HCT116 (cell line): ENCODE data around the gene PAN3. TPM values are rescaled to one million over a fixed set of nuclear protein-coding genes. Genes with fewer than 3 reads are reported as not detected.

Experiments
- ATAC-seq: fragments of 200-7000 bp; cut with Tn5 transposase; 2 replicates; pipeline ENCODE4 v1.9.1; 2020; ENCODE audit warnings: mild to moderate bottlenecking, moderate library complexity
- BruUV-seq: library from RNA; stranded (reverse); fragments of 400-500 nt; replicated peaks from 2 replicates; lab custom pipeline; 2021; lab: Mats Ljungman, UMichigan
- CTCF ChIA-PET: fragments of 300-600 bp; sonication (Branson Sonifier 250); formaldehyde crosslinking; loops from one replicate; lab custom pipeline; 2021; ENCODE audit warnings: antibody characterized with exemption; lab: Charles Lee
- POLR2A ChIA-PET: fragments of 300-600, 350-600 bp; sonication (Branson Sonifier 250); formaldehyde crosslinking; loops from one replicate; lab custom pipeline; 2021; ENCODE audit warnings: antibody characterized with exemption; lab: Charles Lee
- RAD21 ChIA-PET, 2 experiments: fragments of 300-600 bp; sonication (Branson Sonifier 250); formaldehyde crosslinking; loops; one replicate each; lab custom pipeline; 2023; ENCODE audit warnings: low total read pairs in 2 of 2; ENCODE audit not compliant: uncharacterized antibody in 2 of 2, unreplicated experiment in 2 of 2, low non-redundant PET in 1 of 2; lab: Charles Lee
- DNase-seq: peaks from one replicate; pipeline ENCODE4 v3.0.0-alpha.2; 2010; ENCODE audit warnings: low read depth, low spot score
- H2AFZ ChIP-seq: fragments of 200-600 bp; shearing (Covaris generic), sonication (generic); 2 replicates; pipeline ENCODE4 v1.6.1; 2017; ENCODE audit warnings: low read depth, mixed run types, mixed read lengths, antibody characterized with exemption, low read length; ENCODE audit not compliant: poor library complexity, severe bottlenecking
- H3K27ac ChIP-seq: 2 replicates; pipeline ENCODE4 v1.5.1; 2012; ENCODE audit warnings: low read depth, low read length
- H3K27me3 ChIP-seq: fragments of 200-600 bp; sonication (generic); 2 replicates; pipeline ENCODE4 v1.6.1; 2016; ENCODE audit warnings: mixed run types, low read length, mixed read lengths; ENCODE audit not compliant: insufficient read depth
- H3K36me3 ChIP-seq, 2 experiments: fragments of 200-500 bp in 1 of 2; fragments of 200-600 bp in 1 of 2; sonication (Bioruptor generic) in 1 of 2; sonication (generic) in 1 of 2; 2 replicates each; pipeline versions ENCODE4 v1.5.1 to v1.6.1; 2014 to 2016; ENCODE audit warnings: low read length in 2 of 2, inconsistent platforms in 1 of 2, mixed read lengths in 1 of 2, mixed run types in 1 of 2; ENCODE audit not compliant: insufficient read depth in 2 of 2, control insufficient read depth in 1 of 2
- H3K4me1 ChIP-seq, 2 experiments: fragments of 200-600 bp in 1 of 2; sonication (generic) in 1 of 2; 2 replicates each; pipeline versions ENCODE4 v1.5.1 to v1.6.1; 2012 to 2017; ENCODE audit warnings: low read length in 2 of 2, inconsistent platforms in 1 of 2, mild to moderate bottlenecking in 1 of 2, mixed read lengths in 1 of 2, mixed run types in 1 of 2, moderate library complexity in 1 of 2; ENCODE audit not compliant: insufficient read depth in 2 of 2, control insufficient read depth in 1 of 2
- H3K4me2 ChIP-seq: fragments of 200-600 bp; sonication (generic); 2 replicates; pipeline ENCODE4 v1.6.1; 2017; ENCODE audit warnings: mixed run types, low read length, mixed read lengths
- H3K4me3 ChIP-seq, 2 experiments: fragments of 200-600 bp in 1 of 2; sonication (generic) in 1 of 2; replicated peaks in 1 of 2; 2 replicates each; pipeline ENCODE4 v1.5.1; 2011 to 2016; ENCODE audit warnings: low read length in 2 of 2, control low read depth in 1 of 2, low read depth in 1 of 2, mild to moderate bottlenecking in 1 of 2, mixed read lengths in 1 of 2, mixed run types in 1 of 2
- H3K79me2 ChIP-seq: fragments of 200-600 bp; sonication (generic); 2 replicates; pipeline ENCODE4 v1.6.1; 2017; ENCODE audit warnings: mild to moderate bottlenecking, mixed run types, low read length, moderate library complexity, mixed read lengths; ENCODE audit not compliant: insufficient read depth
- H3K9ac ChIP-seq: fragments of 200-600 bp; sonication (generic); 2 replicates; pipeline ENCODE4 v1.6.1; 2016; ENCODE audit warnings: low read length, mixed read lengths
- H3K9me2 ChIP-seq: fragments of 200-600 bp; sonication (generic), shearing (Covaris generic); 2 replicates; pipeline ENCODE4 v1.6.1; 2017; ENCODE audit warnings: mixed run types, mild to moderate bottlenecking, moderate library complexity; ENCODE audit not compliant: insufficient read depth
- H3K9me3 ChIP-seq, 2 experiments: fragments of 200-500 bp in 1 of 2; fragments of 200-600 bp in 1 of 2; sonication (Bioruptor generic) in 1 of 2; sonication (generic) in 1 of 2; 2 replicates each; pipeline ENCODE4 v1.6.1; 2014 to 2017; ENCODE audit warnings: low read length in 2 of 2, mixed read lengths in 2 of 2, inconsistent platforms in 1 of 2, low read depth in 1 of 2, mild to moderate bottlenecking in 1 of 2, mixed run types in 1 of 2, moderate library complexity in 1 of 2; ENCODE audit not compliant: control insufficient read depth in 1 of 2, insufficient read depth in 1 of 2
- H4K20me1 ChIP-seq: fragments of 200-600 bp; sonication (generic), shearing (Covaris generic); 2 replicates; pipeline ENCODE4 v1.6.1; 2017; ENCODE audit warnings: mixed run types, mild to moderate bottlenecking, moderate library complexity; ENCODE audit not compliant: insufficient read depth
- CEBPB ChIP-seq: IDR thresholded peaks from 2 replicates; pipeline ENCODE4 v1.6.1; 2012; ENCODE audit warnings: low read depth
- EGR1 ChIP-seq: IDR thresholded peaks from 2 replicates; pipeline ENCODE4 v1.6.1; 2012; ENCODE audit warnings: low read depth
- ELF1 ChIP-seq: IDR thresholded peaks from 2 replicates; pipeline ENCODE4 v1.6.1; 2012; ENCODE audit warnings: low read depth, borderline replicate concordance
- EZH2phosphoT487 ChIP-seq: fragments of 200-600 bp; IDR thresholded peaks from 2 replicates; pipeline ENCODE4 v1.6.1; 2018; ENCODE audit warnings: antibody characterized with exemption, borderline replicate concordance
- FOSL1 ChIP-seq: IDR thresholded peaks from 2 replicates; pipeline ENCODE4 v1.6.1; 2012; ENCODE audit warnings: low read depth
- POLR2A ChIP-seq: IDR thresholded peaks from 2 replicates; pipeline ENCODE4 v1.7.0; 2011; ENCODE audit warnings: borderline replicate concordance; ENCODE audit not compliant: insufficient read depth, insufficient read length; ENCODE audit errors: extremely low read depth
- POLR2AphosphoS5 ChIP-seq: IDR thresholded peaks from 2 replicates; pipeline ENCODE4 v1.6.1; 2011; ENCODE audit warnings: mild to moderate bottlenecking, low read depth, low read length, moderate library complexity
- SP1 ChIP-seq: IDR thresholded peaks from 2 replicates; pipeline ENCODE4 v1.6.1; 2012; ENCODE audit warnings: low read depth
- SRF ChIP-seq: IDR thresholded peaks from 2 replicates; pipeline ENCODE4 v1.6.1; 2012; ENCODE audit warnings: low read depth
- YY1 ChIP-seq: IDR thresholded peaks from 2 replicates; pipeline ENCODE4 v1.6.1; 2011; ENCODE audit warnings: low read length, low read depth, moderate library complexity, mild to moderate bottlenecking; ENCODE audit not compliant: insufficient replicate concordance; ENCODE audit errors: extremely low read depth
- ZFX ChIP-seq: fragments of 450-650 bp; IDR thresholded peaks from 2 replicates; pipeline ENCODE4 v1.6.1; 2017
- ZNF274 ChIP-seq: fragments of 200-500 bp; sonication (Bioruptor generic); IDR thresholded peaks from 2 replicates; pipeline ENCODE4 v1.6.1; 2014; ENCODE audit warnings: mild to moderate bottlenecking, low read depth, low read length, inconsistent platforms
- intact Hi-C: fragments of 100-400 bp; cut with micrococcal nuclease; formaldehyde crosslinking; loops from 2 replicates; pipeline ENCODE4 v1.10.0; 2022
- total RNA-seq: library from RNA; stranded (reverse); gene quantifications from one replicate; pipeline ENCODE4 v1.2.1, GENCODE V29; 2021; ENCODE audit not compliant: unreplicated experiment
- TF ChIP-seq, protein P1 (sequence below), 3 experiments: fragments of 200-600 bp in 1 of 3; sonication (generic) in 1 of 3; IDR thresholded peaks in 2 of 3; conservative IDR thresholded peaks in 1 of 3; 2 replicates each; pipeline ENCODE4 v1.5.1; 2012 to 2017; ENCODE audit warnings: low read depth in 2 of 3, low read length in 2 of 3, antibody characterized with exemption in 1 of 3, borderline replicate concordance in 1 of 3, control low read depth in 1 of 3, mild to moderate bottlenecking in 1 of 3, mixed read lengths in 1 of 3, mixed run types in 1 of 3, moderate library complexity in 1 of 3; ENCODE audit not compliant: insufficient read depth in 1 of 3
- TF ChIP-seq, protein P2 (sequence below): IDR thresholded peaks from 2 replicates; pipeline ENCODE4 v1.6.1; 2011; ENCODE audit warnings: mild to moderate bottlenecking, low read length, moderate library complexity; ENCODE audit not compliant: insufficient replicate concordance; ENCODE audit errors: extremely low read depth

PAN3 gene
- total RNA-seq, 1 experiment from 2014 or later: 30.1 TPM

DNA sequence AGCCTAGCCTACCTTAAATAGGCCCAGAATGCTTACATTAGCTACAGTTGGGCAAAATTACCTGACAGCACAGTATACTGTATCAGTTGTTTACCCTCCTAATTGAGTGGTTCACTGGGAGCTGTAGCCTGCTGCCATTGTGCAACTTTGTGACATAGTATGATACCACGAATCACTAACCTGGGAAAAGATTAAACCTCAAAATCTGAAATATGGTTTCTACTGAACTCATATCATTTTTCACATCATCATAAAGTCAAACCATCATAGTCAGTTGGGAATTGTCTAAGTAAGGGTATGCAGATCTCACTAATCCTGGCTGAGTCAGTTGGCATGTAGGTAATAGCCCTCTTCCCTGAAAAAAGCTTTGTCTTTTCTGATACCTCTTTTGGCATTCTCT is 9.2 kb downstream of the PAN3 start:
- Histone ChIP-seq H2AFZ (no peak overlapping the region), H3K27ac (no peak overlapping the region), H3K36me3 (no peaks in the 10 kb centered on the region), H3K79me2 (peaks cover 97% of the 10 kb centered on the region), H4K20me1 (peaks cover 5% of the 10 kb centered on the region; the same call in 1 of the 2 replicates), H3K4me3 (no peak overlapping the region), H3K9me2 (no peaks in the 10 kb centered on the region), H3K27me3 (no peaks in the 10 kb centered on the region), H3K4me1 (no peaks in the 10 kb centered on the region), H3K4me2 (no peak overlapping the region), H3K9ac (no peak overlapping the region), H3K9me3 (no peaks in the 10 kb centered on the region)
- ATAC-seq (no peak), DNase-seq (no peak)
- ChIA-PET POLR2A (no interaction called here), CTCF (no interaction called here), RAD21 (no interaction called here)
- intact Hi-C loops: no loop called here
- TF ChIP-seq ZNF274 (no peak), ZFX (no peak), POLR2A (no peak), SRF (no peak), POLR2AphosphoS5 (no peak), CEBPB (no peak)
- BruUV-seq: no TSS peak

DNA sequence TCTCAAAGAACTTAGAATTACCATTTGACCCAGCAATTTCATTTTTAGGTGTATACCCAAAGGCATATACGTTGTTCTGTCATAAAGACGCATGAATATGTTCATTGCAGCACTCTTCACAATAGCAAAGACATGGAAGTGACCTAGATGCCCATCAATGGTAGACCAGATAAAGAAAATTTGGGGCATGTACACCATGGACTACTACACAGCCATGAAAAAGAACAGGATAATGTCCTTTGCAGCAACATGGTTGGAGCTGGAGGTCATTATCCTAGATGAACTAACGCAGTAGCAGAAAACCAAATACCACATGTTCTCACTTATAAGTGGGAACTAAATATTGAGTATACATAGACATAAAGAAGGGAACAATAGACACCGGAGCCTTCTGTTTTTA is 20.7 kb downstream of the PAN3 start:
- Histone ChIP-seq H3K9ac (no peak overlapping the region), H3K9me3 (no peaks in the 10 kb centered on the region), H3K27ac (no peak overlapping the region), H3K4me2 (no peak overlapping the region), H3K79me2 (peaks cover 67% of the 10 kb centered on the region), H3K9me2 (no peaks in the 10 kb centered on the region), H3K4me3 (no peak overlapping the region), H3K36me3 (no peaks in the 10 kb centered on the region), H3K27me3 (no peaks in the 10 kb centered on the region), H3K4me1 (peaks cover 13 to 19% of the 10 kb centered on the region in 2 experiments; a peak in 3 of 4 replicates), H4K20me1 (0 out of 2 replicates have a peak, but pooled peaks cover under 1% of the 10 kb centered on the region), H2AFZ (no peak overlapping the region)
- BruUV-seq: no TSS peak
- intact Hi-C loops: no loop called here
- ChIA-PET CTCF (no interaction called here), RAD21 (no interaction called here), POLR2A (no interaction called here)
- no peak for ATAC-seq
- no peak for DNase-seq
- TF ChIP-seq, protein P1, sequence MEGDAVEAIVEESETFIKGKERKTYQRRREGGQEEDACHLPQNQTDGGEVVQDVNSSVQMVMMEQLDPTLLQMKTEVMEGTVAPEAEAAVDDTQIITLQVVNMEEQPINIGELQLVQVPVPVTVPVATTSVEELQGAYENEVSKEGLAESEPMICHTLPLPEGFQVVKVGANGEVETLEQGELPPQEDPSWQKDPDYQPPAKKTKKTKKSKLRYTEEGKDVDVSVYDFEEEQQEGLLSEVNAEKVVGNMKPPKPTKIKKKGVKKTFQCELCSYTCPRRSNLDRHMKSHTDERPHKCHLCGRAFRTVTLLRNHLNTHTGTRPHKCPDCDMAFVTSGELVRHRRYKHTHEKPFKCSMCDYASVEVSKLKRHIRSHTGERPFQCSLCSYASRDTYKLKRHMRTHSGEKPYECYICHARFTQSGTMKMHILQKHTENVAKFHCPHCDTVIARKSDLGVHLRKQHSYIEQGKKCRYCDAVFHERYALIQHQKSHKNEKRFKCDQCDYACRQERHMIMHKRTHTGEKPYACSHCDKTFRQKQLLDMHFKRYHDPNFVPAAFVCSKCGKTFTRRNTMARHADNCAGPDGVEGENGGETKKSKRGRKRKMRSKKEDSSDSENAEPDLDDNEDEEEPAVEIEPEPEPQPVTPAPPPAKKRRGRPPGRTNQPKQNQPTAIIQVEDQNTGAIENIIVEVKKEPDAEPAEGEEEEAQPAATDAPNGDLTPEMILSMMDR (IDR thresholded peaks at IDR 0.05 in 2 of 3, conservative IDR thresholded peaks at IDR 0.05 in 1 of 3; ENCODE audit: borderline replicate concordance in 1 of 3, insufficient read depth in 1 of 3, low read depth in 2 of 3, low read length in 2 of 3): no peak
- TF ChIP-seq SP1 (no peak), ELF1 (no peak), CEBPB (no peak), EZH2phosphoT487 (no peak), YY1 (no peak), EGR1 (no peak), FOSL1 (no peak), ZNF274 (no peak), ZFX (no peak)
- TF ChIP-seq, protein P2, sequence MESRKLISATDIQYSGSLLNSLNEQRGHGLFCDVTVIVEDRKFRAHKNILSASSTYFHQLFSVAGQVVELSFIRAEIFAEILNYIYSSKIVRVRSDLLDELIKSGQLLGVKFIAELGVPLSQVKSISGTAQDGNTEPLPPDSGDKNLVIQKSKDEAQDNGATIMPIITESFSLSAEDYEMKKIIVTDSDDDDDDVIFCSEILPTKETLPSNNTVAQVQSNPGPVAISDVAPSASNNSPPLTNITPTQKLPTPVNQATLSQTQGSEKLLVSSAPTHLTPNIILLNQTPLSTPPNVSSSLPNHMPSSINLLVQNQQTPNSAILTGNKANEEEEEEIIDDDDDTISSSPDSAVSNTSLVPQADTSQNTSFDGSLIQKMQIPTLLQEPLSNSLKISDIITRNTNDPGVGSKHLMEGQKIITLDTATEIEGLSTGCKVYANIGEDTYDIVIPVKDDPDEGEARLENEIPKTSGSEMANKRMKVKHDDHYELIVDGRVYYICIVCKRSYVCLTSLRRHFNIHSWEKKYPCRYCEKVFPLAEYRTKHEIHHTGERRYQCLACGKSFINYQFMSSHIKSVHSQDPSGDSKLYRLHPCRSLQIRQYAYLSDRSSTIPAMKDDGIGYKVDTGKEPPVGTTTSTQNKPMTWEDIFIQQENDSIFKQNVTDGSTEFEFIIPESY: no peak
